Chondrocyte (in vitro differentiated cells): ENCODE measurements around the gene C6orf163. TPM values are rescaled to one million over a fixed set of nuclear protein-coding genes. Genes with fewer than 3 reads are reported as not detected.

Experiments used
- DNase-seq: peaks from one replicate; pipeline ENCODE4 v3.0.0; 2021; ENCODE audit warnings: mixed read lengths, low spot score
- H3K27ac Mint-ChIP-seq: one replicate; pipeline ENCODE4 v1.8.0; 2021; ENCODE audit warnings: mild to moderate bottlenecking, moderate library complexity, mixed read lengths; ENCODE audit not compliant: unreplicated experiment
- H3K27me3 Mint-ChIP-seq: 2 replicates; pipeline ENCODE4 v1.8.0; 2021; ENCODE audit warnings: low read depth, mixed read lengths
- H3K36me3 Mint-ChIP-seq: 2 replicates; pipeline ENCODE4 v1.8.0; 2021; ENCODE audit warnings: low read depth, mixed read lengths
- H3K4me1 Mint-ChIP-seq: 2 replicates; pipeline ENCODE4 v1.8.0; 2021; ENCODE audit warnings: low read depth, mild to moderate bottlenecking, mixed read lengths
- H3K4me3 Mint-ChIP-seq: one replicate; pipeline ENCODE4 v1.8.0; 2021; ENCODE audit warnings: mild to moderate bottlenecking, moderate library complexity, mixed read lengths; ENCODE audit not compliant: unreplicated experiment
- H3K9me3 Mint-ChIP-seq: 2 replicates; pipeline ENCODE4 v1.8.0; 2021; ENCODE audit warnings: low read depth, mixed read lengths
- total RNA-seq: library from RNA; stranded (reverse); gene quantifications from 3 replicates; pipeline ENCODE4 v1.2.1, GENCODE V29; 2021
- TF ChIP-seq, protein P1 (sequence below): fragments of 200-600 bp; sonication (generic); IDR thresholded peaks from 2 replicates; pipeline ENCODE4 v1.5.0; 2021; ENCODE audit warnings: antibody characterized with exemption, mild to moderate bottlenecking, moderate library complexity

Gene C6orf163
- total RNA-seq, 1 donor from 2014 or later, result 1.2 TPM

DNA sequence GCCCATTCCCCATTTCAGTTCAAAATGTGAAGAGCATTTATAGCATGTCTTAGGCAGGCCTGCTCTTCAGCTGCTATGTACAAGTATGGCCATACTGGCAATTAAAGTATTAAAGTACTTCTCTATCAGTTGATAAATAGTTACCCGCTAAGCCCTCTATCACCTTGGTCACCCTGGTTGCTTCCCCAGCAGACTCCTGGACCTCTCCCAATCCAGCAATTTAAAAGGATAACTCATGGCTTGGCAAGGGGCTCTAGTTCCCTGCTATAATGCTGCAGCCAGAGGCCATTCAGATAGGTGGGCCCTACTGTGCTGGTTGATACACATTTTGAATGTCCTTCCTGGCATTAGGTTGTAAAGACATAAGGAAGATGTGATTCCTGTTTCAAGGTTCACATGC, 7.0 kb downstream of the C6orf163 start:
- Mint-ChIP-seq H3K27ac (no peak overlapping the region), H3K9me3 (no peaks in the 10 kb centered on the region), H3K36me3 (peaks cover 4% of the 10 kb centered on the region), H3K4me1 (no peaks in the 10 kb centered on the region), H3K27me3 (no peaks in the 10 kb centered on the region), H3K4me3 (no peak overlapping the region)
- DNase-seq, result no peak
- TF ChIP-seq, protein P1, sequence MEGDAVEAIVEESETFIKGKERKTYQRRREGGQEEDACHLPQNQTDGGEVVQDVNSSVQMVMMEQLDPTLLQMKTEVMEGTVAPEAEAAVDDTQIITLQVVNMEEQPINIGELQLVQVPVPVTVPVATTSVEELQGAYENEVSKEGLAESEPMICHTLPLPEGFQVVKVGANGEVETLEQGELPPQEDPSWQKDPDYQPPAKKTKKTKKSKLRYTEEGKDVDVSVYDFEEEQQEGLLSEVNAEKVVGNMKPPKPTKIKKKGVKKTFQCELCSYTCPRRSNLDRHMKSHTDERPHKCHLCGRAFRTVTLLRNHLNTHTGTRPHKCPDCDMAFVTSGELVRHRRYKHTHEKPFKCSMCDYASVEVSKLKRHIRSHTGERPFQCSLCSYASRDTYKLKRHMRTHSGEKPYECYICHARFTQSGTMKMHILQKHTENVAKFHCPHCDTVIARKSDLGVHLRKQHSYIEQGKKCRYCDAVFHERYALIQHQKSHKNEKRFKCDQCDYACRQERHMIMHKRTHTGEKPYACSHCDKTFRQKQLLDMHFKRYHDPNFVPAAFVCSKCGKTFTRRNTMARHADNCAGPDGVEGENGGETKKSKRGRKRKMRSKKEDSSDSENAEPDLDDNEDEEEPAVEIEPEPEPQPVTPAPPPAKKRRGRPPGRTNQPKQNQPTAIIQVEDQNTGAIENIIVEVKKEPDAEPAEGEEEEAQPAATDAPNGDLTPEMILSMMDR, result no peak

DNA sequence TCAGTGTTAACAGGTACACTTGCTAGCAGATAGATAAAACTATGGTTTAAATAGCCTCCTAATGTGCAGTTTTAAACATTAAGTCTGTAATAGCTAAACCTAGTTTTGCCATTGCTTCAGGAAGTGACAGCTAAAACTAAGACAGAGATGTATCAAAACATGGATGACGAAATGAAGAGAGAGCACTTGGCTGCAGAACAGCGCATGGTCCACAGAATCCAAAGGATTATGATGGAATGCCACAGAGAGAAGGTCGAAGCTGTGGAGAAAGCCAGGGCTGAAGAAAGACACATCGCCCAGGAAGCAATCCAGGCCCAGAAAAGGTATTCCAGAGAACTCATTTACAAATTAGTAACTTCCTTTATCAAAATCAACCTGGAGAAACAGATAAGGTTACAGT, 11.6 kb downstream of the C6orf163 start:
- no peak overlapping the region for H3K4me3 Mint-ChIP-seq
- no peaks in the 10 kb centered on the region for H3K27me3 Mint-ChIP-seq
- TF ChIP-seq, protein P1, result no peak
- no peaks in the 10 kb centered on the region for H3K9me3 Mint-ChIP-seq
- H3K4me1 Mint-ChIP-seq, result peaks cover 7% of the 10 kb centered on the region
- H3K36me3 Mint-ChIP-seq, result peaks cover 2% of the 10 kb centered on the region
- DNase-seq, result no peak
- H3K27ac Mint-ChIP-seq, result no peak overlapping the region

DNA sequence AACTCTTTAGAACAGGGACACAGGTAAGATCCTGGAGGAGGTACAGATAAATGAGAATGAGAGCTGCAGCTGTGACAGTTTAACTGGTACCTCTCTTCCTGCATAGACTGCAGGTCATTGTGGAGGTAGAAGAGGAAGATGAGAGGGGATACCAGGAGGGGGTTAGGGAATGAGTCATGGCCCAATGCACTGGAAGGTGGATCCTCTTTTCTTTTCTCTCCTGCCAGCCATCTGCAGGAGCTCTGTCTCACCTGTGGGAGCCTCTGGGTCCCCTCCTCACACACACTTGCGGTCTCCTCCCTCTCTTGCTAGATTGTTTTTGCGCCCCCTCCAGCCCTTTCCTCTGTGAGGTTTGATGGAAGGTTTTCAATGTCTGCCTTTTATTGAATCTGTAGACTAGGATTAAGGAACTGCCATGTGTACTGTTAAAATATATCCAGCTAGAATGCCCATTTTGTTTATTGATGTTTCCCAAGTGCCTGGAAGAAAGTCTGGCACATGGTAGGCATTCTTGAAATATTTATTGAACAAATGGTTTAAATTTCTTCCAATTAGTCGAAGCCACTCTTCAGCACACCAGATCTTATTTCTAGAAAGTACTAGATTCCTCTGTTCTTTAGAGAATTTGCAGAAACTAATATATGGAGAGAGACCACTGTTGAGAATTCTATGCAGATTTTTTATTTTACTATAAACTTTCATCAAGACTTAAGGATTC, 13.0 kb downstream of the C6orf163 start:
- no peak for DNase-seq
- Mint-ChIP-seq H3K4me3 (no peak overlapping the region), H3K4me1 (peaks cover 7% of the 10 kb centered on the region), H3K36me3 (peaks cover 2% of the 10 kb centered on the region), H3K27me3 (no peaks in the 10 kb centered on the region), H3K9me3 (no peaks in the 10 kb centered on the region), H3K27ac (no peak overlapping the region)
- TF ChIP-seq, protein P1, result no peak

DNA sequence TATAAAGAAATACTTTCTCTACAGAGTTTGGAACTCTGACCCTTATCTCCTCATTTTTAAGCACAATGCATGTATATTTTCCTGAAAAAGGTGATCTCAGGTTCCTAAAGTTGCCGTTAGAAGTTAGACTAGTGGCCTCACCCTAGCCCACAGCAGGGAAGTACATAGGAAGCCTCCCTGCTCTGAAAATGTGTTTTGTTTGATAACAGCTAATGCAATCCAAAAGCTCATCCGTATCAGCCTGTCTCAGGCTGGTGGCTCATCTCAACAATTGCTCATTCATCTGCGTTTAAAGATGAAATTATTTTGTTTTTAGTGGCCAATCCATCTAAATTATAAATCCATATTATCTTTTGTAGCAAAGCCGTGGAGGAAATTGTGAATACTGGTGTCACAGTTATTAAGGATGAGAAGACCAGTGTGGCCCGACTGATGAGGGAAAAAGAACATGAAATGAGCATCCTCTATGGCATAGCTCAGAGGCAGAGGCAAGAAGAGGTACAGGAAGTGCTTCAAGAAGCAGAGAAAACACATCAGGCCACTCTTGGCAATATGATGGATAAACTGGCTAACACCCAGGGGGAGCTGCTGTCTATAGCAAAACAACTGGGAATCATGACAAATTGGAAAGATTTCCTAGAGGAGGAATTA, 20.1 kb downstream of the C6orf163 start:
- Mint-ChIP-seq H3K27me3 (no peaks in the 10 kb centered on the region), H3K4me1 (no peaks in the 10 kb centered on the region), H3K36me3 (peaks cover 5% of the 10 kb centered on the region), H3K4me3 (no peak overlapping the region), H3K9me3 (peaks cover 10% of the 10 kb centered on the region), H3K27ac (no peak overlapping the region)
- TF ChIP-seq, protein P1, result no peak
- DNase-seq, result no peak

DNA sequence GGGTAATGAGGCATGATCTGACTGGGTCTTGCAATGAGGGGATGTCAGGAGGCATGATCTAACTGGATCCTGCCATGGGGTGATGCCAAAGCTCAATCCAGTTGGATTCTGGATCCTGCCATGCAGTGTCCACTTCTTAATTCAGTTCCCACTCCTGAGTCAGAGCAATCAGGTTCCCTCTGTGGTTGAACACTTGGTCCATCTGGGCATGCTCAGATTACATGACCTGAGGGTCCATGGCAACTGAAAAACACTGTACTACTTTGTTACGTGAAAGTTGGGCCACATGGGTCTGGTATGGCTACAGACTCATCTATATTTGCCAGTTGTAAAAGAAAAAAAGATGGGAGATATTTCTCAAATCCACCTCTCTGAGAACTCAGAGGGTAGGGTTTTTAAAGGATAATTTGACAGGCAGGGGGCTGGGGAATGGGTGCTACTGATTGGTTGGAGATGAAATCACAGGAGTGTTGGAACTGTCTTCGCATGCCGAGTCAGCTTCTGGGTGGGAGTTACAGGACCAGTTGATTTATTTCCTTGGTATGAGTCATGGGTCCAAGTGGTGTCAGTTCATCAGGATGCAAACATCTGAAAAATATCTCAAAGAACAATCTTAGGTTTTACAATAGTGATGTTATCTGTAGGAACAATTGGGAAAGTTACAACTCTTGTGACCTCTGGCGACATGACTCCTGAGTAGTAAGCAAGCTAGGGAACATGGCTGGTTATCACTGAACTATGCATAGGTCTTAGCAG, 21.6 kb downstream of the C6orf163 start:
- Mint-ChIP-seq H3K4me3 (no peak overlapping the region), H3K27ac (no peak overlapping the region), H3K4me1 (no peaks in the 10 kb centered on the region), H3K27me3 (no peaks in the 10 kb centered on the region), H3K36me3 (peaks cover 5% of the 10 kb centered on the region), H3K9me3 (peaks cover 13% of the 10 kb centered on the region)
- DNase-seq, result no peak
- TF ChIP-seq, protein P1, result no peak
